Stomach (tissue), 9 donors: ENCODE results near the gene HOXC12. TPM values are rescaled to one million over a fixed set of nuclear protein-coding genes. Genes with fewer than 3 reads are reported as not detected.

Experiments used
- DNase-seq, 2 donors: peaks; one replicate each; pipeline versions ENCODE4 v3.0.0 to v3.0.0-alpha.2; 2013 to 2019
- H3K27ac ChIP-seq, 5 donors: fragments of 200-600 bp in 4 of 5; sonication (generic) in 4 of 5; one replicate each; pipeline ENCODE4 v1.5.1; 2013 to 2019; ENCODE audit warnings: mild to moderate bottlenecking in 1 of 5, moderate library complexity in 1 of 5
- H3K27me3 ChIP-seq, 3 donors: fragments of 200-600 bp; sonication (generic); one replicate each; pipeline ENCODE4 v1.5.1; 2017 to 2019; ENCODE audit warnings: mixed run types in 1 of 3
- H3K36me3 ChIP-seq, 4 donors: fragments of 200-600 bp; sonication (generic); 1 replicate in 3 of 4; 2 replicates in 1 of 4; pipeline ENCODE4 v1.5.1; 2016 to 2019
- H3K4me1 ChIP-seq, 4 donors: fragments of 200-600 bp; sonication (generic); one replicate each; pipeline ENCODE4 v1.5.1; 2016 to 2019
- H3K4me3 ChIP-seq, 4 donors: fragments of 200-600 bp; sonication (generic) in 3 of 4; one replicate each; pipeline ENCODE4 v1.5.1; 2016 to 2019; ENCODE audit warnings: mild to moderate bottlenecking in 1 of 4
- H3K9me3 ChIP-seq, 4 donors: fragments of 200-600 bp; sonication (generic); one replicate each; pipeline ENCODE4 v1.5.1; 2016 to 2019
- EP300 ChIP-seq: sonication (generic); formaldehyde crosslinking; IDR thresholded peaks from one replicate; pipeline ENCODE4 v1.6.1; 2017; ENCODE audit warnings: antibody characterized with exemption
- POLR2A ChIP-seq, 4 donors: fragments of 450-650 bp; IDR thresholded peaks; one replicate each; pipeline ENCODE4 v1.6.1; 2016; ENCODE audit warnings: antibody characterized with exemption in 4 of 4, control low read depth in 2 of 4, mild to moderate bottlenecking in 1 of 4, moderate library complexity in 1 of 4
- POLR2AphosphoS5 ChIP-seq, 3 donors: sonication (generic); formaldehyde crosslinking; IDR thresholded peaks; one replicate each; pipeline ENCODE4 v1.6.1; 2016; ENCODE audit warnings: antibody characterized with exemption in 3 of 3
- WGBS, 5 donors: extraction: QIAGEN DNeasy Blood & Tissue Kit in 3 of 5; methylation state at CpG; one replicate each; pipeline versions ENCODE4 v1.1.5 to v1.1.7; 2013 to 2018; 5-methylcytosine and 5-hydroxymethylcytosine counted together
- intact Hi-C: fragments of 100-400 bp; cut with DNase I; formaldehyde crosslinking; loops from one replicate; pipeline ENCODE4 v1.15.1; 2023; ENCODE audit warnings: low total_unique reads
- polyA plus RNA-seq, 3 donors: library from polyadenylated mRNA; stranded (reverse); fragments of 200-250 nt; gene quantifications; one replicate each; pipeline ENCODE4 v1.2.3, GENCODE V29; 2013
- total RNA-seq, 5 donors: library from RNA; depleted of rRNA; stranded (reverse); fragments of >200 nt; gene quantifications; one replicate each; pipeline versions ENCODE4 v1.1.0 to v1.2.3, GENCODE V29; 2014 to 2016
- TF ChIP-seq, protein P1 (sequence below), 7 experiments: fragments of 450-650 bp in 4 of 7; fragments of 200-600 bp in 3 of 7; sonication (generic) in 3 of 7; IDR thresholded peaks; one replicate each; pipeline ENCODE4 v1.5.1; 2016 to 2019; ENCODE audit warnings: antibody characterized with exemption in 7 of 7, control low read depth in 2 of 7, mild to moderate bottlenecking in 1 of 7
- donor health status: healthy with polysubstance abuse.
- donor health status: Bipolar disorder and iron deficiency.
- donor health status: healthy.

The HOXC12 gene
- total and polyA plus RNA-seq, 8 donors, result not detected

DNA sequence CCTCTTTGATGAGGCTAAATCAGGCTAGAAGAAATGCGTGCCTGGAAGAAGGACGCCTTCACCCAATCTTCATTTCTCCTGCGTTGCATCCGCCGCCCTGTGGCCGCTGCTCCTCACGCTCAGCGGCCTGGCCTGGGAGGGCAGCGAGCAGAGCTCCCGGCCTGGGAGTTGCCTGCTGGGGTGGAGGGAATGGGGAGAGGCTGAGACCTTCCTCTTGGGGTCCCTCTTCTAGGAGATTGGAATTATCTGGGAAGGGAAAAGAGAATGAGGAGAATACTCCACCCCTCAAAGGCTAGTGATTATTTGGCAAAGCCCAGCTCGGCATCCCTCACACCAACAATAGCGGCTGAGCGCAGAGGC, 2.4 kb upstream of the HOXC12 start:
- TF ChIP-seq POLR2AphosphoS5 (IDR thresholded peaks at IDR 0.05) (no peak), EP300 (no peak), POLR2A (IDR thresholded peaks at IDR 0.05) (no peak)
- TF ChIP-seq, protein P1, sequence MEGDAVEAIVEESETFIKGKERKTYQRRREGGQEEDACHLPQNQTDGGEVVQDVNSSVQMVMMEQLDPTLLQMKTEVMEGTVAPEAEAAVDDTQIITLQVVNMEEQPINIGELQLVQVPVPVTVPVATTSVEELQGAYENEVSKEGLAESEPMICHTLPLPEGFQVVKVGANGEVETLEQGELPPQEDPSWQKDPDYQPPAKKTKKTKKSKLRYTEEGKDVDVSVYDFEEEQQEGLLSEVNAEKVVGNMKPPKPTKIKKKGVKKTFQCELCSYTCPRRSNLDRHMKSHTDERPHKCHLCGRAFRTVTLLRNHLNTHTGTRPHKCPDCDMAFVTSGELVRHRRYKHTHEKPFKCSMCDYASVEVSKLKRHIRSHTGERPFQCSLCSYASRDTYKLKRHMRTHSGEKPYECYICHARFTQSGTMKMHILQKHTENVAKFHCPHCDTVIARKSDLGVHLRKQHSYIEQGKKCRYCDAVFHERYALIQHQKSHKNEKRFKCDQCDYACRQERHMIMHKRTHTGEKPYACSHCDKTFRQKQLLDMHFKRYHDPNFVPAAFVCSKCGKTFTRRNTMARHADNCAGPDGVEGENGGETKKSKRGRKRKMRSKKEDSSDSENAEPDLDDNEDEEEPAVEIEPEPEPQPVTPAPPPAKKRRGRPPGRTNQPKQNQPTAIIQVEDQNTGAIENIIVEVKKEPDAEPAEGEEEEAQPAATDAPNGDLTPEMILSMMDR (IDR thresholded peaks at IDR 0.05), result no peak
- no peak overlapping the region for H3K4me3 ChIP-seq
- H3K9me3 ChIP-seq, result peaks cover 0 to 10% (median 0%) of the 10 kb centered on the region in 4 donors
- WGBS, 5 donors, result 6 to 20% (median 14%) methylated on average over 13 of the region's 13 CpGs
- H3K4me1 ChIP-seq, result peaks cover 8 to 51% (median 18%) of the 10 kb centered on the region in 4 donors
- peaks cover 75 to 100% (median 100%) of the 10 kb centered on the region in 3 donors for H3K27me3 ChIP-seq
- intact Hi-C loops, result no loop called here
- no peak overlapping the region for H3K27ac ChIP-seq
- no peak for DNase-seq
- H3K36me3 ChIP-seq, result no peaks in the 10 kb centered on the region

DNA sequence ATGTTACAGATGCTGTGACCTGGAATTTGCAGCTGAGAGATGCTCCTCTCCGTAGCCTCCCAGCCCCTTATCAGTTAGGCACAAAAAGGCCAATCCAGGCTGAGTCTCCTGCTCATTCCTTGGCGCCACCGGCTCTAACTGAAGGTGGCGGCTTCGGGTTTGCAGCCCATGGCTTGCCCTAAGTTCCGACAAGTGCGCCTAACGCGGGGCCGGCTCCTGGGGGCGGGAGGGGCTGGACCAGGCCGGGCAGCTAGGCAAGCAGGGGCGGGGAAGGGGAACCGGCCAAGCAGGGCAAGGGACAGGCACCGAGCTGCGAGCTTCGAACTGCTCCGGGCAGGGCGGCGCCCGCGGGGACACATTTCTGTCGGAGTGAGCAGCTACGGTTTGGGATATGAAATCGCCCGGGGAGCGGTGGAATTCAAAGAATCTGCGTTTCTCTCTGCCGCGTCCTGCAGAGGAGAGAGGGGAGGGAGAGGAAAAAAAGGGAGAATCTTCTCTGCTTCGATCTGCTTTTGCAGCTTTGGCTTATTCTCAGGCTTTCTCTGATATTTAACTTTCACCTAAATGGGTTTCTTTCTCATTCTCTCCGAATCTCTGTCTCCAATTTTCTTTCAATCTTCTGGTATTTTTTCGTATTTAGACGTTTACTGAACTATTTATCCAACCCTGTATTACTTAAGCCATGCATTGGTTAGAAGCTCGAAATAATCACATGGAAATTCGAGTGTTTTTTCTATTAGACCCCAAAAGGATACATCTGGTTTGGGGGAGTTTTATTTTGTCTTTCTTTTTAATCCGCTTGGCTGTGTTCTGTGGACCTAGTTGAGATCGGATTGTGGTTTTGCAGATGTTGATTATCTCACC, 1.6 kb upstream of the HOXC12 start:
- H3K27ac ChIP-seq, result no peak overlapping the region
- H3K36me3 ChIP-seq, result no peaks in the 10 kb centered on the region
- peaks cover 81 to 100% (median 100%) of the 10 kb centered on the region in 3 donors for H3K27me3 ChIP-seq
- H3K4me3 ChIP-seq, result no peak overlapping the region
- intact Hi-C loops, result no loop called here
- DNase-seq, result no peak
- 7 to 8% (median 7%) methylated on average over 32 to 38 of the region's 38 CpGs for WGBS, 5 donors
- peaks cover 0 to 10% (median 0%) of the 10 kb centered on the region in 4 donors for H3K9me3 ChIP-seq
- peaks cover 8 to 51% (median 18%) of the 10 kb centered on the region in 4 donors for H3K4me1 ChIP-seq
- TF ChIP-seq POLR2A (IDR thresholded peaks at IDR 0.05) (no peak), POLR2AphosphoS5 (IDR thresholded peaks at IDR 0.05) (no peak), EP300 (no peak)
- TF ChIP-seq, protein P1 (IDR thresholded peaks at IDR 0.05), result no peak

DNA sequence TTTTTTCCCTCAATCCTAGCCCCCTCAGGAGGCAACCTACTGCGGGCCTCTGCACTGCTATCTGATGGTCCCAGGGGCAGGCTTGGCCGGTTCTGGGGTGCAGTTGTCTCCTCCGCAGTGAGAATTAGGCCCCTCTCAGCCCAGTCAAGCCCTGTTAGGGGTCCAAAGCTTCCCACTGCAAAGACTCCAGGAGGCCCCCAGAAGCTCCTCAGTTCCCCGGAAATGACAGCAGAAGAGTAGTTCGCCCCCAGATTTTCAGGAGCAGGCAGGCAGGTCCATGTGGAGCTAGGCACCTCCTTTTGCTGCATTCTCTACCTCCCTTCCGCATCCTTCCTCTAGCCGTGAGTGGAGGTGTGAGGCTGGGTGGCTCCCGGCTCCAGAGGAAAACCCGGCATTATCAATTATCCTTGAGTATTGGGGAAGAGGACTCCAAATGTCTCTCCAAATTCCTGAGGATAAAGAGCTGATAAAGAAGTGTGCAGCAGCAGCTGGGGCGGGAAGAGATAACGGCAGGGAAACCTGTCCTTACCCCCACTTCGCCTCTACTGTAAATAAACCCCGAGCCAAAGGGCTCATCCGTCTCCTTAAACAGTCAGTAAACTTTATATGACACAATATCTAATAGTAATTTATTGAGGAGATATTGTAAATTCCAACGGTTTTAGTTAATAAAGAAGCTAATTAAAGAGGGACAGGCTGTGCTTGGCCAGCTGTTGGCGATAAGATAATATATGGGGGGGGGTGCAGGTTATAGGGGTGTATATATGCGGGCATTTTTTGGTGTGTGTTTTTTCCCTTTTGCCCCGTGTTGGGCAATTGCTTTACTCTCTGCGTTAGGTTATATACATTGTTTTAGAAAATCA, 641 bp upstream of the HOXC12 start:
- intact Hi-C loops, result no loop called here
- Histone ChIP-seq H3K27ac (no peak overlapping the region), H3K27me3 (peaks cover 86 to 100% (median 100%) of the 10 kb centered on the region in 3 donors), H3K4me1 (peaks cover 8 to 51% (median 18%) of the 10 kb centered on the region in 4 donors), H3K9me3 (peaks cover 0 to 10% (median 0%) of the 10 kb centered on the region in 4 donors), H3K36me3 (no peaks in the 10 kb centered on the region), H3K4me3 (peak overlapping the region in 1 of 4 donors; percentile 2)
- no peak for DNase-seq
- WGBS, 5 donors, result 7 to 10% (median 8%) methylated on average over 15 to 19 of the region's 19 CpGs
- TF ChIP-seq, protein P1 (IDR thresholded peaks at IDR 0.05), result no peak
- TF ChIP-seq POLR2AphosphoS5 (IDR thresholded peaks at IDR 0.05), result no peak
- no peak for TF ChIP-seq POLR2A (IDR thresholded peaks at IDR 0.05)
- TF ChIP-seq EP300, result no peak

DNA sequence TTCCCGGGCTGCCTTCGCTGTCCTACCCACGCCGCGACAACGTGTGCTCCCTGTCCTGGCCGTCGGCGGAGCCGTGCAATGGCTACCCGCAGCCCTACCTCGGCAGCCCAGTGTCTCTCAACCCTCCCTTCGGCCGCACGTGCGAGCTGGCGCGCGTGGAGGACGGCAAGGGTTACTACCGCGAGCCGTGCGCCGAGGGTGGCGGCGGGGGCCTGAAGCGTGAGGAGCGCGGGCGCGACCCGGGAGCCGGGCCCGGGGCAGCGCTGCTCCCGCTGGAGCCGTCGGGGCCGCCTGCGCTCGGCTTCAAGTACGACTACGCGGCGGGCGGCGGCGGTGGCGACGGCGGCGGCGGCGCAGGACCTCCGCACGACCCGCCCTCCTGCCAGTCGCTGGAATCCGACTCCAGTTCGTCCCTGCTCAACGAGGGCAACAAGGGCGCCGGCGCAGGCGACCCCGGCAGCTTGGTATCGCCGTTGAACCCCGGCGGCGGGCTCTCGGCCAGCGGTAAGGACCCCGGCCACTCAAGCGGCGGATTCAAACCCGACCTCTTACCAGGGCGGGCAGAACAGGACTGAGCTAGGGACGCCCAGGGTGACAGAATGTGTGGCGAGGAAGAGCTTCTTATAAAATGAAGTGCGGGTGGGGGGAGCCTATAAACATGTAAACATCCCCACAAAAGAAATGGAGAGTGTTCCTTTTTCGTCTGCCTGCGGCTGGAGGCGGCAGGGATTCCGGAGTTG, 503 bp downstream of the HOXC12 start:
- WGBS, 5 donors, result 5 to 11% (median 8%) methylated on average over 21 to 86 of the region's 86 CpGs
- Histone ChIP-seq H3K36me3 (no peaks in the 10 kb centered on the region), H3K9me3 (peaks cover 0 to 10% (median 0%) of the 10 kb centered on the region in 4 donors), H3K4me1 (peaks cover 8 to 48% (median 18%) of the 10 kb centered on the region in 4 donors), H3K27me3 (peaks cover 86 to 100% (median 100%) of the 10 kb centered on the region in 3 donors), H3K4me3 (peak overlapping the region in 1 of 4 donors; percentile 2), H3K27ac (no peak overlapping the region)
- DNase-seq, result no peak
- intact Hi-C loops, result no loop called here
- TF ChIP-seq, protein P1 (IDR thresholded peaks at IDR 0.05), result no peak
- TF ChIP-seq POLR2A (IDR thresholded peaks at IDR 0.05) (no peak), POLR2AphosphoS5 (IDR thresholded peaks at IDR 0.05) (no peak), EP300 (no peak)
